GM18517 (cell line): ENCODE measurements around the gene LRPAP1.

Experiments used
- ATAC-seq: cut with Tn5 transposase; IDR thresholded peaks from one replicate; pipeline ENCODE4 v1.9.1; 2021; ENCODE audit warnings: mild to moderate bottlenecking, moderate library complexity; ENCODE audit not compliant: unreplicated experiment

The LRPAP1 gene

DNA sequence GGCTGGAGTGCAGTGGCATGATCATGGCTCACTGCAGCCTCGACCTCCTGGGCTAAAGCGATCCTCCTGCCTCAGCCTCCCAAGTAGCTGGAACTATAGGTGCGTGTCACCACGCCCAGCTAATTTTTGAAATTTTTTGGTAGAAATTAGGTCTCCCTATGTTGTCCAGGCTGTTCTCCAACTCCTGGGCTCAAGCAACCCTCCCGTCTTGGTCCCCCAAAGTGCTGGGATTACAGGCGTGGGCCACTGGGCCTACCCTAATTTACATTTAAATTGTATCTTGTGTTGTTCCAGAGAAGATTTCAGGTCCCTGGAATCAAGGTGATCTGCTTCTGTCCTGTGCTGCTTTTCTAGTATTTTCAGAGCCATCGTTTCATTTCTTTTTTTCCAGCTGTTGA is 1.2 kb upstream of the LRPAP1 start:
- ATAC-seq: no peak

DNA sequence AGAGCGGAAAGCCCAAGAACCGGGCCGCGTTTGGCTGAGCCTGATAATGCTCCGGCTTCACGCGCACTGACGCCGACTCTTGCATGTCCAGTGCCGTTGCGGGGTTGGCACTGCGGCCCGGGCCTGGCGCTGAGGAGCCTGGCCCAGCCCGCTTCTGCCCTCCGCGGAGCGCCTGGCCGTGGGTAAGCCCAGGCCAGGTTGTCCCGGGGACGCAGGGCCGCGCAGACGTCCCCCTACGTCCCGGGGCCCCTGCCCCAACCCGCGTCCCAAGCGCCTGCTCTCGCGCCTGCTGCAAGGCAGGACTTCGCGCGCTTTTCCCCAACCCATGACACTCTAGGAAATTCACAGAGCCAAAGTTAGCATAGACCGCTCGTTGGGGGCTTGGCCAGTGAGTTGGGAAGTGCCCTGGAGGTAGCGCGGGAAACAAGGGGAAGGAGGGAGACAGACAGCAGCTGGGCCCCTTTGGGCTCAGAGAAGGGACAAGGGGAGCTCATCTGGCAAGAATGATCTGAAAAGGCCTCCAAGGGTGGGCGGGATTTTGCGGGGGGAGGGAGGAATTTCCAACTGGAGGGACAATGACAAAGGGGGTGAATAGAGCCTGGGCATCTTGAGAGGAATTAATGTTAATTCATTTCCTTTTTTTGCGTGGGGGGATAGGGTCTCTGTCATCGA is 665 bp upstream of the LRPAP1 start:
- no peak for ATAC-seq

DNA sequence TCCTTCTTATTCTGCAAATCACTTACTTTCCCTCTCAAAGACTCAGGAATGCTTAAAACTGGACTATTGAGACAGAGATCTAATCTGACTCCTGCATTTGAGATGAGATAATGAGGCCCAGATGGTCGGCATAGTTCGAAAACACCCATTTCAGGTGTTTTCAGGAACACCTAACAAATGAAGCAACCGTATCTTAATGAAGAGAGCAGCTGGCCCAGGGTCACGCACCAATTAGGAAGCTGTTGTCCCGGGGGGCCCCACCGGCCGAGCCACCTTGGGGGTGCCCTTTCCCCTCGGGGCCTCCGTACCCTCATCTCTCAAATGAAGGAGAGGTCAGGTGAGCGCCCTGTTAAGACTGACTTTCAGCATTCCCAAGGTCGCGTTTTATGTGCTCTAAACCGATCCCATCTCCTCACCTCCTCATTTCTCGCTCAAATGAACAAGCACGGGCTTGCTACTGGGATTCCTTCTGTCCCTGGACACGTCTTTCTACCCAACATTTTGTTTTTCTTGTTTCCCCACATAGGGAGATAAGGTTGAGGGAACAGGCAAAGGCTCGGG is 824 bp downstream of the LRPAP1 start:
- peak; percentile 3 for ATAC-seq

DNA sequence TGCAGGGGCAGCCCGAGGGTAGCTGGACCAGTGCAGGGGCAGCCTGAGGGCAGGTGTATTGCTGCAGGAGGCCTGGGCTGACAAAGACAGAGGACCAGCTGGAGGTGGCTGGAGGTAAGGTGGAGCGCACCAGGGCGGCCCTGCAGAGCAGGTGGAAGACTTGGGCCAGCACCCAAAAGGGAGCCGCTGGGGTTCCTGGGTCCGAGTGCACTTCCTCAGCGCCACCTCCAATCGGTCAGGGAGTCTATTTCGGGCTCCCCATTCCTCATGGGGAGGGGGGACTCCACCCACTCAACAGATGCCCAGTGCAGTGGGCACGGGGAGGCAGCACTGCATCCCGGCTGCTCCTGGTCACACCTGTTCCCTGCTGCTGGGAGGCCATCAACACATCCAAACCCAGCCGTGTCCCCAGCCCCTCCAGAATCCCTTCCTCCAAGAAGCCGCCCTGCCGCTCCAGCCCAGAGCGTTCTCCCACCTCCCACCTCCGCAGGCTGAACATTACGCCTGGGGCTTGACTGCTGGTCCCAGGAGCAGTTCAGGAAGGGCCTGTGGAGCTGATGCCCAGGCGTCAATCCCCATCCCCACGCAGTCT is 1.5 kb downstream of the LRPAP1 start:
- ATAC-seq: no peak

DNA sequence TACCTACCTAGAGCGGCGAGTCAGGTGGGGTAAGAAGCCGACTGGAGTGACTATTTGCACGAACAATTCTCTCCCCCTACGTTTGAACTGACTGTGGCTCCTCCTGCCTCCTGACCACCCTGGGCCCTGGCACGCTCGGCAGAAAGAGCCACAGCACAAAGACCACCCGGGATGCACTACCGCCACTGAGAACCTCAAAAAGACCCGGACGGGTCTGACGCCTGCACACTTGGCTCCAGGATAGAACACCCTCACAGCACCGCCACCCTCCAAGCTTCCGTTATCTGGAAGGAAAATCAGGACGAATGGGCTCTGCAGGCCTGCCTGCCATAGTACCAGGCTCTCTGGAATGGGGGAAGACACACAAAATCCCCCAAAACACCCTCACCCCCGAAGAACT is 2.2 kb downstream of the LRPAP1 start:
- ATAC-seq: no peak

DNA sequence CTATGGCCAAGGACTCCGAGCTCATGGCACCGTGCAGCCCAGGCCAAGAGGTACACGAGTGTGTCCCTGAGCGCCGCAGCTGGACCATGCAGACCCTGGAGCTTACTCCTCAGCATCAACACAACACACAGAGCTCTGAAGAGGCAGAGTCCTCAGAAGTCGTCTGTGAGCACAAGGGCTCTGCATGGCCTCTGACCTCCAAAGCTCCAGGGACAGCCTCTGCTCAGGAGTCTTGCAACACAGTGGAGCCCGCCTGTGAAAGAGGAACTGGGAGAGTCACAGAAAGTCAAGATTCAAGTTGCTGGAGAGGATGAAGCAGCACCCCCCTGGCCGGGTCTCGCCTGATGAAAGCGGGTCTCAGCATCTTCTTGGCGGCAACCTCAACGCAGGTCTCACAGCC is 2.9 kb downstream of the LRPAP1 start:
- no peak for ATAC-seq

DNA sequence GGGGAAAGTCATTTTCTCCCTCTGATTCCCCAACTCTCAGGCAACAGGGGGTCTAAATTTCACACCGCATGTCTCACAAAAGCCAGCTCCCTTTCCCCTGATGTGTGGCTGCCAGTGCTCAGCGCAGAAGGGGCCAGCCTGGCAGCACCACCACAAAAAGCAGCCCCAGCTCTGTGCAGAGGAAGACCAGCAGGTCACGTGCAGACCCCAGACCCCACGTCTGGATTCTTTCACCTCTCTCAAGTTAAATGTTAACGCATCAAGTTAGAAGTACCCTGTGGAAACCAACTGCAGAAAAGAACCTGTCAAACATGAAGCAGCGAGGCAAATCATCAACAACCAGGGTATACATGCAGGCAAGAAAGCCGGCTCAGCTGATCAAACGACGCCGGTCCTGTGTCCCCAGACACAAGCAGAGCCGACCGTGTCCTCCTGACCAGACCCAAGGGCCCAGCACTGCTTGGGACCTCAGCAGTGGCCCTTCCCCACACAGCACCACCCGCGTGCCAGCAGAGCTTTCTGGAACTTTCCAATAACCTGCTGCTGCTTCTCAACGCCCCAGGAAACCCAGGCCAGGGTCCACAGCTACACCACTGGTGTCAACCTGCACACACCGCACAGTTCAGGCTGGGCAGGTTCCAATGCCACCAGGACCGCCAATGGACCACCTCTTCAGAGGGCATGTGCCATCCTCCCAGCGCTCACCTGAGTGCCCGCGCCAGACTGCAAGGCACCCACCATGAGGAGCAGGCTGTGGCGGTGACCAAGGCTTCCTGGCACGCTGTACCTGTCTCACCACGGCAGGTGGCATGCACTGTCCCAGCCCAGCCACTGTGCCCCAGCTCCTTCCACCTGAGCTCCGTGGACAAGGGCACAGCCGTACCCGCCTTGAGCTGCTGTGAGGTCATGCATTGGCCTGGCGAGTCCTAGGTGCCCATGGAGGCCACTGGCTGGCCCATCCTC is 4.0 kb downstream of the LRPAP1 start:
- no peak for ATAC-seq

DNA sequence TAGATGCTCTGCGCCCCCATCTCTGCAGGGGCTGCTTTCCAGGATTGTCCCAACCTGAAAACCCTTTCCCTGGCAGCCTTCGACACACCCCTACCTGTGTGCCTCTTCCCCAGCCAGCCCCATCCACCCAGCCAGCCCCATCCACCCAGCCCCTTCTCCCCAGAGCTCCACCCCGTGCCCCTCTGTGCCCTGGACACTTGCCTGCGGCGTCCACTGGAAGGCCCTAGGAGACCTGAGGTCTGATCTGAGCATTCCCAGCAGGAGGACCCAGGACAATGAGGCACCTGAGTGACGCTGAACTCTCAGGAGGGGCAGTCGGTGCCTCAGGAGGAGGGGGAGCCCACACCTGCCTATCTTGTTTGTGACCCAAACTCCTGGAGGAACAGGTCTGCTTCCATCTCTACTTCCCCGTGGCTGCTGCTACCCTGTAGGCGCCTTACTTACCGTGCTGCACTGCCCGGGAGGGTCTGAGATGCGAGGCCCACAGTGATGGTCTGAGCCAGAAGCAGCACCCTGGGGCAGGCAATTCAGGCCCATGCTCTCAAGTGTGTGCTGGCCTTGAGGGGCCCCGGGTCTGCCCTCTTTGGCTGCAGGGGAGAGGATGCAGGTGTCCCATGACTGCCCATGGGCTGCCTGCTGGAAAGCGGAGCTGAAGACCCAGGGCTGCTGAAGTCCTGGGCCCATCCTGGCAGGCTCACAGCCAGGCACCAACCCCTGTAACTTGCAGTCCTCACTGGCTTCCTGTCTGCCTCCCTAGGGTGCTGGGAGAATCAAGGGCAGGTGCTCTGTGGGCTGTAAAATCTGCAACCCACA is 4.9 kb downstream of the LRPAP1 start:
- no peak for ATAC-seq

DNA sequence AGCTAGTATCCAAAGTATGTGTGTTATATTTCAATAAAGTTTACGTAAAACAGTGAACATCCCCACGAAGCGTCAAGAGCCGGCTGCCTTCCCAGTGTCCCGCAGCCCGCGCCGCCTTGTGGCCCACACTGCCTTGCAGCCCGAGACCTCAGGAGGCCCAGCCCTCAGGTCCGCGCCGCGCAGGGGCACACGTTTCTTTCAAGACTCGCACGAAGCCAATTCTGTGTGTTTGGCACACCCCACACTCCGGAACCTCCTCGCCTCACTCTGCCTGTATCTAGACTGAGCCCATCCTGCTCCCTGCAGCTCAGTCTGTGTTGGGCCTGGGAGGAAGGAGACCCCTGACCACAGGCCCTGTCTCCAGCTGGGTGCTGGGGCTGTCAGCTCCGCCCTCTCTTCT is 5.8 kb downstream of the LRPAP1 start:
- ATAC-seq: no peak

DNA sequence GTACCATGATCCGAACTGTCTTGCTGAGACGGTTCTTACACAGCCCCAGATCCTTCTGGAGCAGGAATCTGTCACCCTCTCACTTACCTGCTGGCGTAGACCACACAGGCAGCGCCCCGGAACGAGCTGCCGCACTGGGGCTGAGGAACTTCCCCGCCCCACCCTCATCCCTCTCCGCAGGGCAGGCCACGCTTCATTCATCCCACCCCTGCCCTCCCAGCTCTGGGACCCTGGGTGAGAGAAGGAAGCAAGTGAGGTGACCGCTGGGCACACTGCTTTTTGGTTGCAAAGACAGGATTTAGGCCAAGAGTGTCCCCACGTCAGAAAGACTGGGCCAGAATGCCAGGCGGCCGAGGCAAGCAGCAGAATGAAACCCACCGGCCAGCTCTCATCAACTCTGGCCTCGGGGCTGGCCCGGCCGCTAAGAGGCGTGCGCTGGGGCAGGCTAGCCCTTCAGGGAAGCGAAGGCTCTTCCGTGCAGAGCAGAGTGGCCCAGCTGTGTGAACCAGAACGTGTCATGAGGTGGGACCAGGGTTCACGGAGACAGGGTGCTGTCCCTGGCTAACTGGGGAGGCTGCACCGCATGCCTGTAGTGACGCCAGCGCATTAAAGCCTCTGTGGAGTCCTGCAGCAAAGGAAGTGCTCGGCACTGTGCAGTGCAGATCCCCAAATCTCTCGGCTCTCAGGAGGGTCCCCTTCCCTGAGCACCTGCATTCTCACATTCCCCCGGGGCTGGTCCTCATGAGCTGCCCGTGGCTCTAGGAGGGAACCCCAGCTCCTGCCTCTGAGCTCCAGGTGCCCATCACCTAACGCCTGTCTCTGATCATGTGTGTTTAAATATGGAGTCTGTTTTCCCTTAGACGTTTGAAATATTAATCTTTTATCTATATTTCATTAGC is 6.4 kb downstream of the LRPAP1 start:
- no peak for ATAC-seq

DNA sequence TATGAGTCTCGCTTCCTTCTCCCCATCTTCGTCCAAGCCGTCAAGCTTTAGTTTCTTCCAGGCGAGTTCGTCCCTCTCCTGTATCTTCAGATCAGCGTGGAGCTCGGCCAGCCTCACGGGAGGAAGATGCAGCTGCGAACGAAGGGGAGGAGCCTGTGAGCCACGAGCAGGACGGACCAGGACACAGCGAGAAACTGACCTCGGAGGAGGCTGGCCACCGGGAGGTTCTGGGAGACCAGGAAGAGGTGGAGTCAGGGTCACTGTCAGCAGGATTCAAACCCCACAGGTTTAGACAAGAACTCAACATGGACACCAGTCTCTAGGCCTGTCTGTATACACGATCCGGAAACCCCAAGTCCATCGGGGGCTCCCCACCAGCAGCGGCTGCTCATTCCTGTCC is 7.3 kb downstream of the LRPAP1 start:
- ATAC-seq: no peak

DNA sequence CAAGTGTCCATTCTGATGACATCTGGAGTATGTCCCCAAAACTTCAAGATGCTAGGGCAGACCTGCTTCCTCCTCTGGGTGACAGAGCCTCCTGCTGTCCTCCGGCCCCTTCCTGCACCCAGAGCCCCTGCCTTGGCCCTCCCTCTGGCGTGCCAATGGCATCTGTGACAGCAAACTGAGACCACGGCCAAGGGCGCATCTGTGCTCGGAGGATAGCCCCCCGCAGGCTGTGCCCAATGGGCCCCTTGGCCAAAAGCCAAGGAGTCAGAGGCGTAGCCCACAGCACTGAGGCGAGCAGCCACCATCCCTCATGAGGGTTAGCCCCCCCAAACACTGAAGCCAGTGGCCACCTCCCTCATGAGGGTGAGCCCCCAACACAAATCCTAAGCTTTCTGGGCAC is 7.9 kb downstream of the LRPAP1 start:
- no peak for ATAC-seq

DNA sequence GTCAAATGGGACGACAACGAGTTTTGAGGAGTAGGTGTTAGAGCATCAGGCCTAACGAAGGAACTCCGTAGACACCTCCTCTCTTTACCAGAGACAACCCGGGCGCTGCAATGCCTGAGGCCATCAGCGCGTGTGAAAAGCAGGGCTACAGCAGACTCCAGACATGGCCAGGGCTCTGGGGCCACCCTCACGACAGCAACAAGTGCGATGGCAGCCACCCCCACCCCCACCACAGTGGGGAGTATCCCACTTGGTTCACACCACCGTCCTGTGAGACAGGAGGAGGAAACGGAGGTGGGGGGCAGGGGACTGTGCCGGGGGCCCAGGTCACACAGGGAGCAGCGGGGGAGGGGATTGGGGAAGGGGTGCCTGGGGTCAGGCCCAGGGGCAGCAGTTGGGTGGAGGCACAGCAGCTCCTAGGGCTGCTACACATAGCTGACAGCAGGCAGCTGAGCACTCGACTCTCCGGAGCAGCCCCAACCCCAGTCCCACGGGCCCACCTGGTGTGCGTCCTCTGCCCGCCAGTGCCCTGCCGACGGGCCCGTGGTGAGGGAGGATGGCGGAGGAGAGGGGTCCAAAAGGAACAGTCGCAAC is 8.5 kb downstream of the LRPAP1 start:
- no peak for ATAC-seq

DNA sequence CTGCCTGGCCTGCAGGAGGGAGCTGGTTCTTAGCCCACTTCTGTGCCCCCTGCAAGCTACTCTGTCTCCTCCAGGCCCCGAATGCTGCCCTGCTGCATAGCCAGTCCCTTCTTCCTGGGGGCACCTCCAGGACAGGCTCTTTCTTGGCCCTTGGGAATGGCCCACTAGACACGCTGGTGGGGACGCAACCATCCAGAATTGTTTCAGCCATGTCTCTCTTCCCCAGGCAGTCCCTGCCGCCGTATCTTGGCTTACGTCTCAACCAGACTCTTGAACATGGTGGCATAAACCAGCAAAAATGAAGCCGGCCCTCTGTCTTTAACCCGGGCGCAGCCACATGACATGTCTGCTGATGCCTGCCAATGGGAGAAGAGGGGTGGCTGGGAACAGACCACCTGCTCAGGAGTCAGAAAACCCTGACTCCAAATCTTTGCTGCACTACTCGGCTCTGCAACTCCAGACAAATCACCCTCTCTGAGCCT is 9.0 kb downstream of the LRPAP1 start:
- ATAC-seq: no peak

DNA sequence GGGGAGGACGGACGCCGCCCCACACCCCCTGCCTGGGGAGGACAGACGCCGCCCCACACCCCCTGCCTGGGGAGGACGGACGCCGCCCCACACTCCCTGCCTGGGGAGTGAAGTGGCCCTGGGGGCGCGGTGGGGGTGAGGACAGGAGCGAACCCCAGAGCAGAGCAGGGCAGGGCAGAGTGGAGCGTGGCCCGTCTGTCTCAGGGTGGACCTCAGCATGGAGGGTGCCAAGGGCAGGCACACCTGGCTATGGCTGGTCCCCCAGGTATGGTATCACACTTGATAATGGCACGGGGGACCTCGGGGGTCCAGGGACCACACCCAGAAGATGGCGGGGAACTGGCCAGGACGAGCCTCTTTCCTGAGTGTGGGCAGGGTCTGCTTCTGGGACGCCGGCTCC is 9.6 kb downstream of the LRPAP1 start:
- ATAC-seq: no peak

DNA sequence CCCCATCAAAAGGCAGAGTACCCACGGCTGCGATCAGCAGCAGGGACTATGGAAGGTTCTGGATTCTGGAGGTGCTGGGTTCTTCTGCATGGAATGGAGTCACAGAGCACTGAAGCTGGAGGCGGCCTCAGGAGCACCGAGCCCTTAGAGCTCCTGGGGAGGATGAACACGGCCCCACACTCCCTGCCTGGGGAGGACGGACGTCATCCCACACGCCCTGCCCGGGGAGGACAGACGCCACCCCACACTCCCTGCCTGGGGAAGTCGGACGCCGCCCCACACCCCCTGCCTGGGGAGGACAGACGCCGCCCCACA is 9.9 kb downstream of the LRPAP1 start:
- ATAC-seq: no peak

DNA sequence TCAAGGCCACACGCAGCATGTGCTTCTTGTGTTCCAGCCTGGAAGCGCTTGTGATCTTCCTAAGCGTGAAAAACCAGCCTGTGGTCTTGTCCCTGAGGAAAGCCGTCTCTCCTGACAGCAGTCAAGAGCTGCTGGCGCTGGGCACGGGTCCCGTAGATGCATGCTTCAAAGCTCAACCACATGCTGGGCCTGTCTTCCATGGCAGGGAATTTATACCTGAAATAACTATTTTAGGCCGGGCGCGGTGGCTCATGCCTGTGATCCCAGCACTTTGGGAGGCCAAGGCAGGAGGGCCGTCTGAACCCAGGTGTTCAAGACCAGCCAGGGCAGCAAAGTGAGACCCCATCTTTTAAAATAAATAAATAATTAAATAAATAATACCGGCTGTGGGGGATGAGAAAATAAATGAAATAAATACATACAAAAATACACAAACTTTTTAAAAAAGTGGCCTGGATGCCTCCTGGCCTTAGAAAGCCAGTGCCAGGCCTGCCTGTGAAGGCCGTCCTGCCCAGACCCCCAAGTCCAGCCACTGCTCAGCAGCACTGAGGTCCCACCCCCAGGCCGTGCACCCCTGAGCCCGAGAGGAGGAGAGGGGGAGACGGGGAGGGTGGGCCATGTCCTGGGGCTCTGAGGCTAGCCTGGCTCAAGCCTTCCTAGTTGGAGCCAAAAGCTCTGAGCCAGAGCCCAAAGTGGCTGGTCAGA is 10.4 kb downstream of the LRPAP1 start:
- ATAC-seq: no peak

DNA sequence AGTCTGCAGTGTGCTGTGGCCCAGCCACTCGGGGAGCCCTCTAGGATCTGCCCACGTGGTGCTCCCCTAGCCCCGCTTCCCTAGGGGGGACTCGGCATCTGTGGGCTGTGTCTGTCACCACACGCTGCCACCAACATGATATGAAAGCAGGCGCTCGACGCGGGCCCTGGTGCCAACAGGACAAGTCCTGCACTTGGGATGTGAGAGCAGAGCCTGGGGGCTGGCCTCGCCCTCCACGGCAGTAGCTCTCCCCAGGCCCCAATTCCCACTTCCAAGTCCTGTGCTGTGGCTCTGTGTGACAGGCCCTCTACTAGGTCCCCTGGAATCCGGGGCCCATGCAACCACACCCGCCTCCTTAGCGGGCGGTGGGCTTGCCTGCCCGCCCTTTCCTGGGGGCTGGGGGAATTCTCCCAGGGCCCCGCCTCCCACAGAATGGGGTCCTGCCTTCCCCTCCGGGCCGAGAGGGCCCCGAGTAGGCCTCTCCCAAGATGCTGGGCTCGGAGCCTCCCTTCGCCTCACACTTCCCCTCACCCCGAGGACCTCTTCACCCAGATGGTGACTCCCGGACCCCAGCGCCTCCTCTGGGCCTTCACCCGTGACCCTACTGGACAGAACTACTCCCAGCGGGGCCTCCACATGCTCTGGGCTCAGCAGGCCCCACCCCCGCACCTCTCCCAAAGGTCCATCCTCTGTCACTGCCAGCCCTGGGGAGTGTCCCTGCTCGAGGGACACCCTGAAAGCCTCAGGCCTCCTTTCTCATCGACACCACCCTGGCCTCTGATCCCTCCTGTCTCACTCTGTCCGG is 11.2 kb downstream of the LRPAP1 start:
- no peak for ATAC-seq
